GM12801 (cell line): ENCODE results near the gene FRK.

Source experiments
- CTCF ChIP-seq: IDR thresholded peaks from one replicate; pipeline ENCODE4 v1.5.1; 2011; ENCODE audit warnings: control low read depth; ENCODE audit not compliant: insufficient read length; ENCODE audit errors: extremely low read depth

FRK gene

GRCh38 chr6:116072368-116072767, 11.7 kb upstream of the FRK start:
- no peak for TF ChIP-seq CTCF

GRCh38 chr6:116070616-116071389, 10.1 kb upstream of the FRK start:
- no peak for TF ChIP-seq CTCF

GRCh38 chr6:116070101-116070500, 9.4 kb upstream of the FRK start:
- no peak for TF ChIP-seq CTCF

GRCh38 chr6:116066789-116067188, 6.1 kb upstream of the FRK start:
- no peak for TF ChIP-seq CTCF

GRCh38 chr6:116064666-116065065, 4.0 kb upstream of the FRK start:
- TF ChIP-seq CTCF = no peak

- TF ChIP-seq CTCF = no peak
These were observed 1.8 kb upstream of the FRK start for GRCh38 chr6:116062496-116062895.

- TF ChIP-seq CTCF = no peak
These were observed 749 bp downstream of the FRK start for GRCh38 chr6:116059713-116060571.
